Naive thymus-derived CD4-positive, alpha-beta T cell (primary cell): ENCODE results near the gene DNAJC10. TPM values are rescaled to one million over a fixed set of nuclear protein-coding genes. Genes with fewer than 3 reads are reported as not detected.

ENCODE experiments used
- ATAC-seq: fragments of 150-1000 bp; cut with Tn5 transposase; 2 replicates; pipeline ENCODE4 v1.10.0; 2021; ENCODE audit warnings: mild to moderate bottlenecking, moderate library complexity
- CTCF ChIA-PET: fragments of 350-600 bp; sonication (Branson Sonifier 250); formaldehyde crosslinking; loops from one replicate; lab custom pipeline; 2021; ENCODE audit warnings: antibody characterized with exemption; lab: Charles Lee
- POLR2A ChIA-PET: fragments of 350-600 bp; sonication (Branson Sonifier 250); formaldehyde crosslinking; loops from one replicate; lab custom pipeline; 2021; ENCODE audit warnings: antibody characterized with exemption, inconsistent platforms; lab: Charles Lee
- DNase-seq, 9 donors: peaks; one replicate each; pipeline versions ENCODE4 v3.0.0 to v3.0.0-alpha.2; 2020 to 2022; ENCODE audit warnings: mixed read lengths in 1 of 9
- H3K27ac ChIP-seq: one replicate; pipeline ENCODE4 v1.7.0; 2013; ENCODE audit warnings: mild to moderate bottlenecking, low read depth, low read length, moderate library complexity
- H3K27me3 ChIP-seq, 2 donors: one replicate each; pipeline ENCODE4 v1.7.0; 2013; ENCODE audit warnings: low read length in 2 of 2, mild to moderate bottlenecking in 2 of 2, moderate library complexity in 2 of 2; ENCODE audit not compliant: control insufficient read depth in 2 of 2, insufficient read depth in 2 of 2
- H3K36me3 ChIP-seq, 3 experiments: 1 replicate in 2 of 3; 2 replicates in 1 of 3; pipeline ENCODE4 v1.7.0; 2013; ENCODE audit warnings: low read length in 3 of 3, mild to moderate bottlenecking in 3 of 3, moderate library complexity in 1 of 3; ENCODE audit not compliant: insufficient read depth in 3 of 3, control insufficient read depth in 2 of 3
- H3K4me1 ChIP-seq, 2 donors: one replicate each; pipeline ENCODE4 v1.7.0; 2013; ENCODE audit warnings: low read length in 2 of 2, mild to moderate bottlenecking in 2 of 2, moderate library complexity in 1 of 2; ENCODE audit not compliant: control insufficient read depth in 2 of 2, insufficient read depth in 2 of 2
- H3K4me3 ChIP-seq: 2 replicates; pipeline ENCODE4 v1.7.0; 2013; ENCODE audit warnings: mild to moderate bottlenecking, low read length
- H3K9me3 ChIP-seq, 3 experiments: 1 replicate in 2 of 3; 2 replicates in 1 of 3; pipeline ENCODE4 v1.7.0; 2013; ENCODE audit warnings: low read length in 3 of 3; ENCODE audit not compliant: control insufficient read depth in 2 of 3
- H3K27ac Mint-ChIP-seq, 9 donors: one replicate each; pipeline ENCODE4 v1.8.0; 2020 to 2022; ENCODE audit warnings: mixed read lengths in 9 of 9, mild to moderate bottlenecking in 8 of 9, moderate library complexity in 5 of 9, inconsistent platforms in 2 of 9
- H3K27me3 Mint-ChIP-seq, 5 donors: one replicate each; pipeline ENCODE4 v1.8.0; 2021 to 2022; ENCODE audit warnings: mixed read lengths in 5 of 5, mild to moderate bottlenecking in 1 of 5
- H3K36me3 Mint-ChIP-seq, 5 donors: one replicate each; pipeline ENCODE4 v1.8.0; 2020 to 2022; ENCODE audit warnings: mixed read lengths in 5 of 5, mild to moderate bottlenecking in 3 of 5, inconsistent platforms in 1 of 5
- H3K4me1 Mint-ChIP-seq, 7 donors: one replicate each; pipeline ENCODE4 v1.8.0; 2020 to 2022; ENCODE audit warnings: mixed read lengths in 7 of 7, mild to moderate bottlenecking in 3 of 7, inconsistent platforms in 1 of 7
- H3K4me3 Mint-ChIP-seq, 10 donors: one replicate each; pipeline ENCODE4 v1.8.0; 2020 to 2022; ENCODE audit warnings: mild to moderate bottlenecking in 10 of 10, mixed read lengths in 10 of 10, moderate library complexity in 6 of 10, inconsistent platforms in 2 of 10
- H3K9me3 Mint-ChIP-seq, 11 donors: one replicate each; pipeline ENCODE4 v1.8.0; 2020 to 2022; ENCODE audit warnings: mixed read lengths in 11 of 11, mild to moderate bottlenecking in 4 of 11, inconsistent platforms in 1 of 11, moderate library complexity in 1 of 11
- intact Hi-C, 2 donors: fragments of 100-400 bp; cut with micrococcal nuclease; formaldehyde crosslinking; loops; one replicate each; pipeline ENCODE4 v1.15.1; 2023
- polyA plus RNA-seq, 2 donors: library from polyadenylated mRNA; unstranded; fragments of 300-500 nt; fragmentation: Illumina TruSeq; gene quantifications; one replicate each; pipeline ENCODE4 v1.2.3, GENCODE V29; 2021
- total RNA-seq, 6 experiments: library from RNA in 5 of 6; stranded (reverse) in 5 of 6; gene quantifications; 1 replicate in 5 of 6; 2 replicates in 1 of 6; pipeline ENCODE4 v1.2.3 and lab custom pipeline; 2021 to 2026

DNAJC10 gene
- total and polyA plus RNA-seq, 7 experiments from 2014 or later, result 35.9 to 70.4 (median 52.8) TPM

DNA sequence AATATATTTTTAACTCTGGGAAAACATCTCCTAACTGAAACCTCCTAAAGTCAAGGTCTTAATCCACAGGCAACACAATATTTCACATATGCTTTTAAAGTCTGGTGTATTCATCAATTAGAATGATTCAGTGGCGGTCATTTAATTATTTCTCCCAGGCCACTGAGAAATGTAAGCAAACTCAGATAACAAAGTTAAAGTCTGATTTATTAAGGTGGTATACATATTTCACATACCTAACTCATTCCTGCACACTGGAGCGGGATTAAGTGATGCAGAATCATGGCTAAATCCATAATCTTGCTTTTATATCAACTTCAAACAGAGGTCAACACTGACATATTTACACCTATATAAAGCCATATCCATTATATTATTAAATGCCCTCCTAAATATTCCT is 106.7 kb downstream of the DNAJC10 start:
- H3K4me1 ChIP-seq, result no peaks in the 10 kb centered on the region
- Mint-ChIP-seq H3K36me3 (no peaks in the 10 kb centered on the region), H3K4me1 (no peaks in the 10 kb centered on the region), H3K27me3 (peaks cover 14 to 28% (median 17%) of the 10 kb centered on the region in 5 donors), H3K4me3 (no peak overlapping the region), H3K9me3 (no peaks in the 10 kb centered on the region), H3K27ac (no peak overlapping the region)
- H3K4me3 ChIP-seq, result no peak overlapping the region
- CTCF ChIA-PET, result no interaction called here
- H3K27me3 ChIP-seq, result peaks cover 0 to 4% of the 10 kb centered on the region in 2 donors
- intact Hi-C loops, result no loop called here
- H3K36me3 ChIP-seq, result no peaks in the 10 kb centered on the region
- DNase-seq (no peak), ATAC-seq (no peak)
- POLR2A ChIA-PET, result no interaction called here
- H3K9me3 ChIP-seq, result no peaks in the 10 kb centered on the region
- H3K27ac ChIP-seq, result no peak overlapping the region

DNA sequence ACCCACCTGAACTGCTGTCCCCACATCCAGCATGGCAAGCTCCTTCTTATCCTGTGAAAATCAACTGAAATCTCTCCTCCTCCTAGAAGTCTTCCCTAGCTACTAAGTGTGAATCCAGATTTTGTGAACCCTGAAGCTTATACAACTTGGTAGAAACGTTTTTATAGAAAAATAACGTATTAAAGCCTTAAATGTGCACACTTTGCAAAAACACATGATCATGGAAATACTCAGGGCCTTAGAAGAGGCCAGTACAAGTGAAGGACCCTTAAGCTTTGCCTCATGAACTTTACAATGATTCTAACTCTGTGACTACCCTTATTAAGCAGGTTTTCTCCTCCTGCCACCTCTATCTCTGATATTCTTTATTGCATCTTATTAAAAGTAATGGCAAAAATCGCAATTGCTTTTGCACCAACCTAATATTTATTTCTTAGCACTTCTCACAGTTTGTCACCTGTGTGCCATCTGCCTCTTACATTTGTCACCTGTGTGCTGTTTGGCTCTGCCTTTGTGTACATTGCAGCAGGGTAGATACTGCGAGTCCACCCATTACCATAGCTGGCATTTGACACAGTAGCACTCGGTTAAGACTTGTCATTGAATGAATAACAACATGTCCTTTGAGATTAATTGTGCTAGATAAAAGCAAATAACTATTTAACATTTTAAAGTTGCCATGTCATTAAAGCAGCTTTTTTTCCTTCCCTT is 108.2 kb downstream of the DNAJC10 start:
- no peaks in the 10 kb centered on the region for H3K36me3 ChIP-seq
- H3K9me3 ChIP-seq, result no peaks in the 10 kb centered on the region
- Mint-ChIP-seq H3K9me3 (no peaks in the 10 kb centered on the region), H3K36me3 (no peaks in the 10 kb centered on the region), H3K4me3 (no peak overlapping the region), H3K27me3 (peaks cover 8 to 28% (median 17%) of the 10 kb centered on the region in 5 donors), H3K4me1 (no peaks in the 10 kb centered on the region), H3K27ac (no peak overlapping the region)
- POLR2A ChIA-PET, result no interaction called here
- ATAC-seq (no peak), DNase-seq (no peak)
- peaks cover 0 to 4% of the 10 kb centered on the region in 2 donors for H3K27me3 ChIP-seq
- no peak overlapping the region for H3K4me3 ChIP-seq
- no peaks in the 10 kb centered on the region for H3K4me1 ChIP-seq
- intact Hi-C loops, result no loop called here
- H3K27ac ChIP-seq, result no peak overlapping the region
- CTCF ChIA-PET, result interaction anchor here (0.6 kb wide), 1 partner anchor 53 kb away, joined by 4 read pairs; no protein-coding TSS in a partner anchor

DNA sequence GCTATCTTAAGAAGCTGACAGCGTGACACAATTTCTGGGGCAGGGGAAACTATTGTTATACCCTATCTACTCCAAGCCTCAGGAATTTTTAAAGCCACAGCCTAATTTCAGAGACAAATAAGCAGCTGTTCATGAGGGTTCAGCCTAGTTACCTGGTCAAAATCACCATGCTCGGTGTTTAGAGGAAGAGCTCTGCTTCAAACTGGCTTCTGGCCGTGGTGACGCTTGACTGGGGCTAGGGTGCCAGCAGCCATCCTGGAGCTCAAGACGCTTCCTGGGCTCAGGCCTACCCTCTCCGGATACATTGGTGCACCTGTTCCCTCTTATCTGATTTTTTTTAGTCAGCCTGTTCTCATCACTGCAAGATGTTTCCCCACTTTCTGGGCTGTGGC is 108.7 kb downstream of the DNAJC10 start:
- H3K9me3 ChIP-seq, result no peaks in the 10 kb centered on the region
- POLR2A ChIA-PET, result no interaction called here
- H3K9me3 Mint-ChIP-seq, result no peaks in the 10 kb centered on the region
- ATAC-seq, result no peak
- no peaks in the 10 kb centered on the region for H3K4me1 Mint-ChIP-seq
- H3K36me3 Mint-ChIP-seq, result no peaks in the 10 kb centered on the region
- CTCF ChIA-PET, result no interaction called here
- no peaks in the 10 kb centered on the region for H3K4me1 ChIP-seq
- H3K4me3 Mint-ChIP-seq, result no peak overlapping the region
- intact Hi-C loops, result no loop called here
- no peaks in the 10 kb centered on the region for H3K36me3 ChIP-seq
- peaks cover 8 to 31% (median 18%) of the 10 kb centered on the region in 5 donors for H3K27me3 Mint-ChIP-seq
- DNase-seq, result no peak
- no peak overlapping the region for H3K27ac ChIP-seq
- H3K27me3 ChIP-seq, result peaks cover 0 to 4% of the 10 kb centered on the region in 2 donors
- no peak overlapping the region for H3K27ac Mint-ChIP-seq
- H3K4me3 ChIP-seq, result no peak overlapping the region

DNA sequence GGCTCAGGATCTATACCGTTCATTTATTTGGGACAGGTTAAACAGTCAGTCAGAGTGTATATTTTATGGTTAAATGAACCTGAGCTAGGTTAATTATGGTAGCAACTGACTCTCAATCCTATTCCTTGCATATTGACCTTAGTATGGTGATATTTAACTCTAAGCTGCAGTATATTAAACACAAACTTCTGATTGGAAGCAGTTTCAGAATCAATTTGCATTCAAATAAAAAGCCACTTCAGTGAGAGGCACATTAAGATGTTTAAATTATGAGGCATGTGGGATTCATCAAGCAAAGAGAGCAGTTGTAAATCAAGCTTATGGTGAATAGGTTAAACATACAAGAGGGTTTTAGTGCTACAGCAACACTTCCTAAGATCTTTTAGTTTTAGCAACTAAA is 110.0 kb downstream of the DNAJC10 start:
- intact Hi-C loops, result no loop called here
- H3K27ac Mint-ChIP-seq, result no peak overlapping the region
- no peak overlapping the region for H3K4me3 Mint-ChIP-seq
- Histone ChIP-seq H3K27ac (no peak overlapping the region), H3K4me1 (no peaks in the 10 kb centered on the region), H3K9me3 (no peaks in the 10 kb centered on the region), H3K36me3 (no peaks in the 10 kb centered on the region), H3K4me3 (no peak overlapping the region), H3K27me3 (peaks cover 0 to 4% of the 10 kb centered on the region in 2 donors)
- no peaks in the 10 kb centered on the region for H3K36me3 Mint-ChIP-seq
- no peaks in the 10 kb centered on the region for H3K9me3 Mint-ChIP-seq
- peaks cover 7 to 32% (median 23%) of the 10 kb centered on the region in 5 donors for H3K27me3 Mint-ChIP-seq
- no peaks in the 10 kb centered on the region for H3K4me1 Mint-ChIP-seq
- no peak for DNase-seq
- POLR2A ChIA-PET, result no interaction called here
- CTCF ChIA-PET, result interaction anchor here (0.6 to 0.7 kb wide), 2 partner anchors 158 to 626 kb away, joined by 3 to 6 read pairs; no protein-coding TSS in a partner anchor
- ATAC-seq, result no peak

DNA sequence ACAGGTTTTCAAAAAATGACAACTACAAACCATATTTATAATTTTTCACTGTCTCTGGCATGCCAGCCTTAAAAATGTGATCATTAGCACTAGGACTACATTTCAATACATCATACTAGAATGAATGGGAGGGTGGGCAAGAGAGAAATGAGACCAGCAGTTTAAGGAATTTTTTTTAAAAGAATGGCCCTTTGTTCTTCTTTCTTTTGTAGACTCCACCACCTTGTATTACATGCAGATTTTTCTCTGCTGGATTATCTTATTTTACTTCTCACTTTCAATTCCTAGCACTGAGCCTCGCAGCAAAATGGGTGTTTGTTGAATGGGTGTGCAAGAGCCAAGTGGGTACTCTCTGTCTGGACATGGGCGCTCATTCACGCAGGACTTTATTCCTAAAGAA is 110.4 kb downstream of the DNAJC10 start:
- H3K36me3 ChIP-seq, result no peaks in the 10 kb centered on the region
- POLR2A ChIA-PET, result no interaction called here
- Mint-ChIP-seq H3K4me3 (no peak overlapping the region), H3K4me1 (no peaks in the 10 kb centered on the region), H3K27me3 (peaks cover 5 to 28% (median 23%) of the 10 kb centered on the region in 5 donors), H3K9me3 (no peaks in the 10 kb centered on the region), H3K27ac (no peak overlapping the region), H3K36me3 (no peaks in the 10 kb centered on the region)
- DNase-seq (no peak), ATAC-seq (no peak)
- no peaks in the 10 kb centered on the region for H3K4me1 ChIP-seq
- peaks cover 0 to 4% of the 10 kb centered on the region in 2 donors for H3K27me3 ChIP-seq
- CTCF ChIA-PET, result interaction anchor here (0.7 kb wide), 1 partner anchor 158 kb away, joined by 6 read pairs; no protein-coding TSS in a partner anchor
- H3K27ac ChIP-seq, result no peak overlapping the region
- no peaks in the 10 kb centered on the region for H3K9me3 ChIP-seq
- H3K4me3 ChIP-seq, result no peak overlapping the region
- intact Hi-C loops, result no loop called here

DNA sequence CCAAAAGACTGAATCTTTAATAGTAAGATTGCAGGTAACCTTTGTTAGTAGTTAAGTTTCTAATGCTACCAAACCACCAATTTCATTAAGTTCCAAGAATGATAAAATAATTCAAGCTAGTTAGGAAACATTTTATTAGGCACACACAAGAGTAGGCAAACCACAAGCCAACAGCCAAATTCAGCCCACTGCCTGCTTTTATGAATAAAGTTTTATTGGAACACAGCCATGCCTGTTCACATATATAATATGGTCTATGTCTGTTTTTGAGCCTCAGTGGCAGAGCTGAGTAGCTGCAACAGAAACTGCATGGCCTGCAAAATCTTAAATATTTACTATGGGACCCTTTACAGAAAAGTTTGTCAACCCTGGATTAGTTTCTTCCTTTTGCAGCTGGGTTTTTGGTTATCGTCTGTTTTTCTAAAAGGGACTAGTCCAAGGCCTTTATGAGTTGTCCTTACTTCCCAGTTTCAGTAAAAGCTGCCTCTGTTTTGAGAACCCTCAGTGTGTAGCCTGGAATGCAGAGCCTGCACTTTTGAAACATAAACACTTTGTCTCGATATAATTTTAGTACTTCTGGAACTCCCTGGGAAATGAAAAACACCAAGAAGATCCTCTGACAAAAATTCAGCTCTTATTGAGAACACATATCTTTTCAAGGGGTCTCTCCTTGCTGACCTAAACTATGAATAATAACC is 111.3 kb downstream of the DNAJC10 start:
- Mint-ChIP-seq H3K27me3 (peaks cover 7 to 30% (median 24%) of the 10 kb centered on the region in 5 donors), H3K27ac (no peak overlapping the region), H3K36me3 (no peaks in the 10 kb centered on the region), H3K4me1 (no peaks in the 10 kb centered on the region), H3K9me3 (no peaks in the 10 kb centered on the region), H3K4me3 (no peak overlapping the region)
- Histone ChIP-seq H3K4me3 (no peak overlapping the region), H3K36me3 (no peaks in the 10 kb centered on the region), H3K9me3 (no peaks in the 10 kb centered on the region), H3K4me1 (no peaks in the 10 kb centered on the region), H3K27me3 (peaks cover 0 to 4% of the 10 kb centered on the region in 2 donors), H3K27ac (no peak overlapping the region)
- DNase-seq, result no peak
- CTCF ChIA-PET, result no interaction called here
- POLR2A ChIA-PET, result no interaction called here
- ATAC-seq, result no peak
- intact Hi-C loops, result no loop called here
